Measurements from ENCODE around the gene TOMM40. TPM values are rescaled to one million over a fixed set of nuclear protein-coding genes. Genes with fewer than 3 reads are reported as not detected.
"Not testable (repeated sequence)": the region's sequence is repeated elsewhere in the genome, so short reads cannot be mapped to it uniquely, and the experiment has no call there.

The TOMM40 gene
- total RNA-seq, 1 donor from 2014 or later: 31.5 TPM

DNA sequence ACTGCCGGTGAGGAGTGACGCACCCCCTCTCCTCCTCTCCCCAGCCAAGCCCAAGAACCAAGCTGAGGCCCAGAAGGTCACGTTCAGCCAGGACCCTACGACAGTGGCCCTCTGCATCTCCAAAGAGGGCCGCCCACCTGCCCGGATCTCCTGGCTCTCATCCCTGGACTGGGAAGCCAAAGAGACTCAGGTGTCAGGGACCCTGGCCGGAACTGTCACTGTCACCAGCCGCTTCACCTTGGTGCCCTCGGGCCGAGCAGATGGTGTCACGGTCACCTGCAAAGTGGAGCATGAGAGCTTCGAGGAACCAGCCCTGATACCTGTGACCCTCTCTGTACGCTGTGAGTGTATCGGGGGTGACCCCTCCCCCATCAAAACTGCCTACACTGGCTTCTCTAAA is 19.2 kb upstream of the TOMM40 start:
- DNase-seq (ENCODE audit: low read depth in 2 of 2): no peak

DNA sequence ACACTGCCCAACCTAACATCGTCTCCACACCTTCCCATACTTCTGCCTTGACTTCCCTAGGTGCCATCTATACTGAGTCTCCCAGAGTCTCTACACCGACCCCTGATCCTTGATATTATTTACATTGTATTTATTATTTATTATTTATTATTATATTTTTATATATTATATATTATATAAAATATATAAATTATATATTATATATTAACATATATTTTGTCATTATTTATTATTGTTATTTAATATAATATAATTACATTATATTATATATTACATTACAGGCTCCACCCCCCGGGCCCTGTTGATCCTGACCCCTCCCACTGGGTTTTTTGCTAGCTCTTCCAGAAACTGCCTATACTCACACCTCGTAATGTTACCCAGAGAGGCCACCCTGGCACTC is 18.4 kb upstream of the TOMM40 start:
- no peak for DNase-seq (ENCODE audit: low read depth in 2 of 2)

DNA sequence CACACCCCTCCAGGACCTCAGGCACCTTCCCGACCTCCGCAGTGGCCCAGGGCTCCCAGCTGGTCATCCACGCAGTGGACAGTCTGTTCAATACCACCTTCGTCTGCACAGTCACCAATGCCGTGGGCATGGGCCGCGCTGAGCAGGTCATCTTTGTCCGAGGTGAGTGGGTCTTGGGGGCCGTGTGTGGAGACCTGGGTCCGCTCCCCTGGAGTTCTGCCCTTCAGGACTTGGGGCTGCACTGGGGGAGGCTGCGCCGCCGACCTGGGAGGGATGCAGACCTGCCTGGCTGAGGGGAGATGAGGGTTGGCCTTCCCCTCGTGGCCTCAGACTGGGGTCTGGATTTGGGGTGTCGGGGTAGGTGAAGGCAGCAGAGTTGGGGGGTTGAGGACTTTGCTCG is 16.7 kb upstream of the TOMM40 start:
- no peak for DNase-seq (ENCODE audit: low read depth in 2 of 2)

DNA sequence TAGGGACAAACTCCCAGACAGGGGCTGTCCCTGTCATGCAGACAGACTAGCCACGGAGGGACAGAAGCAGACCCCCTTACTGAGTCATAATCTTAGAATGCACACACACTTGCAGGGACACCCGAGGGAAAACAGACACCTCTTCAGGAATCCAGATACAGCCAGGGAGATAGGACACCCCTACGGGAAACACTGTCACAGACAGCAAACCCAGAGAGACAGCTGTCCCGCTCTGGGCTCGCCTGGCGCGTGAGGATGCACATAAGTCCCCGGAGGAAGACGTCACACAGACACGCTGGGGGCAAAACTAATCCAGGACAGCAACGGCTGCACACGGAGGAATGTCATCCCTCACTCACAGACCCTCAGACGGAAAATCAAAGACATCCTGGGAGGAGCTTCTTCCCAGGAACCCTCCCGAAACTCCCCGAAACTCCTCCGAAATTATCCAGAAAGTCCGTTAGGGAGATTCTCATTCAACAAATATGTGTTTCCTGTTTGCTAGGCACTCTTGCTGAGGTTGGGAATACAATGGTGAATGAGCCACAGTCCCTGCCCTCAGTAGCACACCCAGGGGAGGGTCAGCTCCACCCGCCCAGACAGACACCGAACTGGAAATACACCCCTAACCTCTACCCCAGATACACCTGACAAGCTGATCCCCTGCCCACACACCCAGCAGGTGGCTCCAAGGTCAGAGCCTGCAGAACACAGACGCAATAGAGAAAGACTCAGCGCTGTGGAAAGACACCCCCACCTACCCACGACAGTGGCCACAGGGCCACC is 15.2 kb upstream of the TOMM40 start:
- peak; percentile 49 to 54 for DNase-seq (ENCODE audit: low read depth in 2 of 2)

DNA sequence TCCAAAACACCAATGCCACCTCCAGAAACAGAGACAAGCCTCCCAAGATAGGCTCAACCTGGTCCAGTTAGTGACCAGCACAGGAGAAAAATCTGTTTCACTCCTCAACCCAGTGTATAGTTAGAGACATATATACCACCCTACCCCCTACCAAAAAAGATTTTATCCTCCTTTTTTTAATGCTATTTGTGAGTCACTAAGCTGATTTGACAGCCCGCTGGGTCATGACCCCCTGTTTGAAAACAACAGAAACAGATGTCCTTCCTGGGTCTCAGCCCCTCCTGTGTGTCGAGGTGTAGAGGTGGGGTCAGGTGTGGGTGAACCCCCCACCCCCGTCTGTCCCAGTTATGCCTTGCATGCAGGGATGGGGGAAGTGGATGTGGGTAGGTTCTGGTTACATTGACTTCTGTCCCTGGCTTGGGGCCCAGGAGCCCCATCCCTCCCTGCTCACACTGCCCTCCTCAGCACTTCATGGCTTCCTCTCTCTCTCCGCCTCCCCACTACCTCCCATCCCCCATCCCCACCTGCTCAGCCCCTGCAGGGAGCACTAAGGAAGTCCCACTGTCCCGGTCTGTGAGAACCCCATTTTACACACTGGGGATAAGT is 14.0 kb upstream of the TOMM40 start:
- DNase-seq (ENCODE audit: low read depth in 2 of 2): peak in 1 of 2 donors; percentile 19

DNA sequence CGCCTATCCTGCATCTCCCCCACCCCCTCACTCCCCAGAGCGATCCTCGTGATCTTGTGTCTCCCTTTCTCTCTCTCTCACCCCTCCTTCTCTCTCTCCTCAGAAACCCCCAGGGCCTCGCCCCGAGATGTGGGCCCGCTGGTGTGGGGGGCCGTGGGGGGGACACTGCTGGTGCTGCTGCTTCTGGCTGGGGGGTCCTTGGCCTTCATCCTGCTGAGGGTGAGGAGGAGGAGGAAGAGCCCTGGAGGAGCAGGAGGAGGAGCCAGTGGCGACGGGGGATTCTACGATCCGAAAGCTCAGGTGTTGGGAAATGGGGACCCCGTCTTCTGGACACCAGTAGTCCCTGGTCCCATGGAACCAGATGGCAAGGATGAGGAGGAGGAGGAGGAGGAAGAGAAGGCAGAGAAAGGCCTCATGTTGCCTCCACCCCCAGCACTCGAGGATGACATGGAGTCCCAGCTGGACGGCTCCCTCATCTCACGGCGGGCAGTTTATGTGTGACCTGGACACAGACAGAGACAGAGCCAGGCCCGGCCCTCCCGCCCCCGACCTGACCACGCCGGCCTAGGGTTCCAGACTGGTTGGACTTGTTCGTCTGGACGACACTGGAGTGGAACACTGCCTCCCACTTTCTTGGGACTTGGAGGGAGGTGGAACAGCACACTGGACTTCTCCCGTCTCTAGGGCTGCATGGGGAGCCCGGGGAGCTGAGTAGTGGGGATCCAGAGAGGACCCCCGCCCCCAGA is 12.8 kb upstream of the TOMM40 start:
- DNase-seq (ENCODE audit: low read depth in 2 of 2): no peak

DNA sequence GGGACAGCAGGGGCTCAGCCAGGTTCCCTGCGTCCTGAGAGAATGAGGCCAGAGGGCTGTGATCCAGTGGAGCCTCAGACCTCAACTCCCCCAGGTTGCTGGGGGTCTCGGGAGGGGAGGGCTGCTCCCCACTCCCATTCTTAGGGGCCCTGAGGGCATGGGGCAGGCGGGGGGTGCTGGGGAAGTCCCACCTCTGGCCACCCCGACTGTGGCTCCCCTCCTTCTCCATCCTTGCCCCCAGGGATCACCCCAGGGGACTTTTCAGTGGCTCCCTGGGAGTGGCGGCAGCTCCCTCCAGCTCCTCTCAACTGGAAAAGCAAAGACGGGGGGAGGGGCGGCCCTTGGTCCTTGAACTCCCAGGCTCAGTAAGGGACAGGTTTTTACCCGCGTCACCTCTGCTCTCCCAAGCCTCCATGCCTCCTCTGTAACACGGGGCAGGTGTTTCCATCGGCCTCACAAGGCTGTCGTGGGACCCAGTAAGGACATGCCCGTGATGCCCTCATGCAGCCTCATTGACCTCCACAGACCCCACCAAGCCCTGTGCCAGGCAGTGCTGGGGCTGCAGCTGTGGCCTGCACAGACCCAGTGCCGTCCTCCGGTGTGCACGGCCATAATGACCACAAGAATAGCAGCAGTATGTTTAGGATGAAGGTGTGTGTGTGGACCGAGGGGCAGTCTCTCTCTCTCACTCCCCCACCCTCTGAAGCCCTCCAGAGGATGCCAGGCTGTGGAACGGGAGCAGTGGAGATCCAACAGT is 11.6 kb upstream of the TOMM40 start:
- DNase-seq (ENCODE audit: low read depth in 2 of 2): no peak

DNA sequence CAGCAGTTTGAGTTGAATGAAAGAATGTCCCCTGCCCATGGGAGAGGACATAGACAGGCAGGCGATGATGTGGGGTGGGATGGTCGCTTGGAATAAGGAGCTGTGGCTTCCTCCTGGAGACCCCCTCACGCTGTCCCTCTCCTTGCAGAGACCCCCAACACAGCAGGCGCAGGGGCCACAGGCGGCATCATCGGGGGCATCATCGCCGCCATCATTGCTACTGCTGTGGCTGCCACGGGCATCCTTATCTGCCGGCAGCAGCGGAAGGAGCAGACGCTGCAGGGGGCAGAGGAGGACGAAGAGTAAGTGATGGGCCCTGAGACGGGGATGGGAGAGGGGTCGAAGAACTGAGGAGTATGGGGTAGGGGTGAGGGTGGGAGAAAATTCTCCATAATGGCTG is 9.0 kb upstream of the TOMM40 start:
- no peak for DNase-seq (ENCODE audit: low read depth in 2 of 2)

DNA sequence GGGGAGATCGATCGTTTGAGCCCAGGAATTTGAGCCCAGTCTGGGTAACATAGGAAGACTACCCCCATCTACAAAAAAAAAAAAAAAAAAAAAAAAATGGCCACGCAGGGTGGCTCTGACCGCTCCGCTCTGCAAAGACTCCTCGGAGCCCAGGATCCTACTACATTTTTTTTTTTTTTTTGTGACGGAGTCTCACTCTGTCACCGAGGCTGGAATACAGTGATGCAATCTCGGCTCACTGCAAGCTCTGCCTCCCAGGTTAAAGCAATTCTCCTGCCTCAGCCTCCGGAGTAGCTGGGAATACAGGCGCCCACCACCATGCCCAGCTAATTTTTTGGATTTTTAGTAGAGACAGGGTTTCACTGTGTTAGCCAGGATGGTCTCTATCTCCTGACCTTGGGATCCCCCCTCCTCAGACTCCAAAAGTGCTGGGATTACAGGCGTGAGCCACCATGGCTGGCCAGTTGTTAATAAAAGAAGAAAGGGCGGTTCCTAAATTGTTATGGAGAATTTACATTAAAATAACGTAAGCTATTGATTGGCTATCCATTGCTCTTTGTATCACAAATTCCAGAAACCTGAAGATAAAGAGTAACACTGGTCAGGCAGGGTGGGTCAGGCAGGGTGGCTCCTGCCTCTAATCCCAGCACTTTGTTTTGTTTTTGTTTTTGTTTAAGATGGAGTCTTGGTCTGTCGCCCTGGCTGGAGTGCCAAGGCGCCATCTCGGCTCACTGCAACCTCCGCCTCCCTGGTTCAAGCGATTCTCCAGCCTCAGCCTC is 8.2 kb upstream of the TOMM40 start:
- DNase-seq (ENCODE audit: low read depth in 2 of 2): not testable (repeated sequence)

DNA sequence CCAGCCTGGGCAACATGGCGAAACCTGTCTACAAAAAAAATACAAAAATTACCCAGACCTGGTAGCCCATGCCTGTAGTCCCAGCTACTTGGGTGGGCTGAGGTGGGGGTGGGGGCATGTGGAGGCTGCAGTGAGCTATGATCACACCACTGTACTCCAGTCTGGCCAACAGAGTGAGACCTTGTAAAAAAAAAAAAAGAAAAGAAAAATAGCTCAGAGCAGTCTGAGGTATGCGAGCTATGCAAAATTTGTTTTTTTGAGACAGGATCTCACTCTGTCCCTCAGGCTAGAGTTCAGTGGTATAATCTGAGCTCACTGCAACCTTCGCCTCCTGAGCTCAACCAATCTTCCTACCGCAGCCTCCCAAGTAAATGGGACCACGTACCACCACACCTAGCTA is 7.1 kb upstream of the TOMM40 start:
- DNase-seq (ENCODE audit: low read depth in 2 of 2): no peak

DNA sequence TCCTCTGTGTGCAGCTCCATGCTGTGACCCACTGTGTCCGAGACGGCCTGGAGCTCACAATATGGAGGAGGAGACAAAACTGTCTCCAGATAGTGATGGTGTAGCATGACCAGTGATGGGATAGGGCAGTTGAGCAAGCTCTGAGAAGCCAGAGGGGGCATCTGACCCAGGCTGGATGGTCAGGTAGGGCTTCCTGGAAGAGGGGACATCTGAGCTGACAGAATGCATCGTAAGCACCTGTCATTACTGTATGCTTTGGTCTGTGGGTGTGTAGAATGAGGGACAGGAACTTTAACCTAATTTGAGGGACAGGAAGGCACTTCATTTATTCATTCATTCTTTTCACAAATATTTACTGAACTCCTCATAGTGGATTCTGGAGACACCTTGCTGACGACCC is 6.5 kb upstream of the TOMM40 start:
- DNase-seq (ENCODE audit: low read depth in 2 of 2): no peak

DNA sequence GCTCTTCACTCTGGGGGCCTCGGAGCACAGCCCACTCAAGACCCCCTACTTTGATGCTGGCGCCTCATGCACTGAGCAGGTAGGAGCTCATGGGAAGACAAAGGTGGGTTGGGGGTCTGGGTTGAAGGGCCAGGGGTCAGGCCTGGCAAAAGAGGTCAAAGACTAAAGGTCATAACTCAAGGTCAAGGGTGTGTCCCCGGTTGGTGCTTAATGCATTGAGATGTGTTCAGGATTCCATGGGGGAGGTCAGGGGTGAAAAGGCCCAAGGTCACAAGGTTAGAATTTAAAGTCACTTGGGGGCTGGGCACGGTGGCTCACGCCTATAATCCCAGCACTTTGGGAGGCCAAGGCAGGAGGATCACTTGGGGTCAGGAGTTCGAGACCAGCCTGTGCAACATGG is 4.9 kb upstream of the TOMM40 start:
- no peak for DNase-seq (ENCODE audit: low read depth in 2 of 2)

DNA sequence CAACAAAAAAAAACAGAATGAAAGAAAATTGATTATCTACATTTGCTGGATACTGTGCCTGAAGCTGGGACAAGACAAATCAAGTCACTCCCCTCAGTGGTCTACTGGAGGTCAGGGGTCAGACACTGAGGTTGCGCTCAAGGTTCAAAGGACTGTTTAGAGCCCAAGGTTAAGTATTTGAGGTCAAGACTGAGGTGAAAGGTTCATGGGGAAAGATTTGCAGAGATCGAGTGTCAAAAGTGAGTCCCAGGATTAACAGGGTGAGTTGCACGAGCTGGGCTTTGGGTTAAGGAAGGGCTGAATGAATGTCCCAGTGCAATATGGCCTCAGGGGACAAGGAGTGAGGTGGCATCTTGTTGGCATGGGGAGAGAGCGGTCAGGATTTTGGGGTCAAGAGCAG is 3.4 kb upstream of the TOMM40 start:
- no peak for DNase-seq (ENCODE audit: low read depth in 2 of 2)

DNA sequence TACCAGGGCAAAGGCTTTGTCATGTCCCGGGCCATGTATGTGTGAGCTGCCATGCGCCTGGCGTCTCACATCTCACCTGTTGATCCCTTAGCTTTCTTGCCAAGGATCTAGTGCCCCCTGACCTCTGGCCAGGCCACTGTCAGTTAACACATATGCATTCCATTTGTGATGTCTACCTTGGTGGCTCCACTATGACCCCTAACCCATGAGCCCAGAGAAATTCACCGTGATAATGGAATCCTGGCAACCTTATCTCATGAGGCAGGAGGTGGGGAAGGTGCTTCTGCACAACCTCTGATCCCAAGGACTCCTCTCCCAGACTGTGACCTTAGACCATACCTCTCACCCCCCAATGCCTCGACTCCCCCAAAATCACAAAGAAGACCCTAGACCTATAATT is 2.7 kb upstream of the TOMM40 start:
- DNase-seq (ENCODE audit: low read depth in 2 of 2): not testable (repeated sequence)

DNA sequence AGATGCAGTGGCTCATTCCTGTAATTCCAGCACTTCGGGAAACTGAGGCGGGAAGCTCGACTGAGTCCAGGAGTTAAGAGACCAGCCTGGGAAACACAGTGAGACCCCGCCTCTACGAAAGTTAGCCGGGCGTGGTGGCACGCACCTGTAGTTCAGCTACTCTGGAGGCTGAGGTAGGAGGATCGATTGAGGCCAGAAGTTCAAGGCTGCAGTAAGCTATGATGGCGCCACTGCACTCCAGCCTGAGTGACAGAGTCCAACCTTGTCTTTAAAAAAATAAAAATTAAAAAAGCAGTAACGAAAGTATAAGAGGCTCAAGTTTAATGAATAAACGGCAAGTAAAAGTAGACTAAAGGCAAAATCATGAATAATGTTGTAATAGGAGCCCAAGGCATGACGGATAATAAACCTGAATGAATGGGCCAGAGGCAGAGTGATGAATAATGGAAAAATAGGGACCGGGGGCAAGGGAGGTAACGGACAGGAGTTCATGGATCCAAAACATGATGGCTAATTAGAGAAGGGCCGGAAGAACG is 1.2 kb upstream of the TOMM40 start:
- no peak for DNase-seq (ENCODE audit: low read depth in 2 of 2)

DNA sequence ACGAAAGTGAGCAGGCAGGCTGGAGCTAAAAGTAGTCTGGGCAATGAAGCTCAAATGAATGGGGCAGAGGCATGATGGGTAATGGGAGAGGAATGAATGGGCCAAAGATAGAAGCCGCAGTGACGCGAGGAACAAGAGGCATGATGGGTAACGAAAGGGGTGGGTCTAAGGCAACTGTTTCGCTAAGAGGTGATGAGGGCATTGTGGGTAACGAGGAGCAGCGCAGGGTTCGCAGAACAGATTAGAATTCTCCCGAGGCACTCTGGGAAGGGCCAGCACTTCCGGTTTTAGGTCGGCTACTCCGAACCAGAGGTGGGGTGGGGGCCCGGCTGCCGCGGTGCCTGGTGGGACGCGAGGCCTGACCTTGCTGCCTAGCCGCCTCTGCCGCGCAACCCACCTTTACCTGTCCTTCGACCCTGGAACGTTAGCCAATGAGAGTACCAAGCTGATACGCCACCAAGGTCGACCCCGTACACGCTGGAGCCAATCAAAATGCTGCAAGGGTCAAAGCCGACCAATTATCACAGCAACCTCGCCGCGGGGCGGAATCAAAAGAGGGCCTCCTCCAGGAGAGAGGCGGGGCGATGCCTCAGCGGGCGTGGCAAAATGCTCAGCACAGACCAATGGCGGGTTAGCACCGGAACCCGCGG is 563 bp upstream of the TOMM40 start:
- DNase-seq (ENCODE audit: low read depth in 2 of 2): peak; percentile 100

DNA sequence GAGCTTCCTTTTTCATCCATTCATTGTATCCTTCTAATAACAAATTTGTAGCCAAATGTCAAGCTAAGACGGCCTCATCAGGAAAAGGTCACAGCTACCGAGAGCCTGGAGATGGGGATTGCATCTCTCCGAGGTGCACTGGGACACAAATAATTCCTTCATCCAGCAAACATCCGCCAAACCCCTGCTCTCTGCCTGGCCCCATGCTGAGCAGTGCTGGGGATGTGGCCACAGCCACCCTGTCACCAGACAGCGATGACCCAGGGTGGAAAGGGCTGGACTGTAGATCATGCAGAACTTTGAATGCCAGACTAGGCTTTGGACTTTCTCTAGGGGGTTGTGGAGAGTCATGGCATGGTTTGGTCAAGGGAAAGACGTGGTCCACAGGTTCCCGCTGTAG is 1.9 kb downstream of the TOMM40 start:
- no peak for DNase-seq (ENCODE audit: low read depth in 2 of 2)

DNA sequence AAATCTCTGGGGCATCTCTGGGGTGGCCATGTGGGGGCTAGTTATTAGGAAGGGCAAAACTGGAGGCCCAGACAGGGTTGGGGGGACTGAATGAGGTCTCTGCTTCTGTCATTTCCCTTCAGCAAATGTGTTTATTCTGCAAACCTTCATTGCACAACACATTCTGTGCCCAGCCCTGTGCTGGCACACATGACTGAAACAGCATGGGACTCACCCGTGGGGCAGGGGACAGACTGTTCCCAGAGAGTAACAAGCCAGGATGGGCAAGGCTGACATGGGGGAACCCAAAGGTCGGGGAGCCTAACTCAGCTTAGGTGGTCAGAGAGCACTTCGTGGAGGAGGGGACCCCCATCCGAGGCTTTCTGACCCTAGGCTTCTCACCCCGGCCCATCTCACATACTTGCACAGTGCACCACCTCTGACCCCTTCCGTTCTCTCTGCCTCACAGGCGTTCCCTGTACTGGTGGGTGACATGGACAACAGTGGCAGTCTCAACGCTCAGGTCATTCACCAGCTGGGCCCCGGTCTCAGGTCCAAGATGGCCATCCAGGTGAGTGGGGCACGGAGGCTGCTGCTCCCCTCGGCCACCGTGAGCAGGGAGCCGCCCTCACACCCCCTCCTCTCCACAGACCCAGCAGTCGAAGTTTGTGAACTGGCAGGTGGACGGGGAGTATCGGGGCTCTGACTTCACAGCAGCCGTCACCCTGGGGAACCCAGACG is 2.4 kb downstream of the TOMM40 start:
- DNase-seq (ENCODE audit: low read depth in 2 of 2): no peak

DNA sequence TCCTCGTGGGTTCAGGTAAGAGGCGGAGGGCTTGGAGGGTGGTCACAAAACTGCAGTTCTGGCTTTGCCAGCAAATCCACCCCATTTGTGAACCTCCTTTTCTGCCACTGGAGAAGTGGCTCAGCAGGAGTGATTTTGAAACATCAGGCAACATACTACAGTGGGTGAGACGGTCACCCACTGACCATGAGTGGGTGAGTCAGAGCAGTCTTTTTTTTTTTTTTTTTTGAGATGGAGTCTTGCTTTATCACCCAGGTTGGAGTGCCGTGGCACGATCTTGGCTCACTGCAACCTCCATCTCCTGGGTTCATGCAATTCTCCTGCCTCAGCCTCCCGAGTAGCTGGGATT is 3.0 kb downstream of the TOMM40 start:
- no peak for DNase-seq (ENCODE audit: low read depth in 2 of 2)

DNA sequence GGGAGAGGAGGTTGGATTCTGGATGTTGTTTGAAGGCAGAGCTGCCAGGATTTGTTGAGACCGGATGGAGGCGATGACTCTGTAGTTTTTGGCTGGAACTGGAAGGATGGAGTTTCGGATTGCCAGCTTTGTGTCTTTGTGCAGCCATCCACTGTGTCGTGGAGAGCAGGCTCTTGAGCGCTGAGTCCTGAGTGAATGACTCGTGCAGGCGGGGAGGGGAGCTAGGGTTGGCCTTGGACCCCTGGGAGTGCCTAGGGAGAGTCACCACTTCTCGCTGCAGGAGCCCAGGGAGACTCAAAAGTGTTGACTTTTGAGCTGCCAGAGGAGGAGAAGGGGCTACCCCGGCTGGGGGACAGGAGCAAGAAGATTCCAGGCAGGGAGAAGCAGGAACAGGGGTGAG is 3.9 kb downstream of the TOMM40 start:
- DNase-seq (ENCODE audit: low read depth in 2 of 2): no peak

Data from lung microvascular endothelial cell (primary cell).